ENCODE results near the gene SH3BP4.

- TF ChIP-seq POLR2A (IDR thresholded peaks at IDR 0.05; ENCODE audit: low read length) = no peak
- no peak for TF ChIP-seq GATA1 (IDR thresholded peaks at IDR 0.05; ENCODE audit: low read depth, low read length)
Measured at GRCh38 chr2:235047171-235048160, 95.6 kb downstream of the SH3BP4 start.

Data from erythroblast (primary cell).